Measurements from ENCODE around the gene ESR2.

DNA sequence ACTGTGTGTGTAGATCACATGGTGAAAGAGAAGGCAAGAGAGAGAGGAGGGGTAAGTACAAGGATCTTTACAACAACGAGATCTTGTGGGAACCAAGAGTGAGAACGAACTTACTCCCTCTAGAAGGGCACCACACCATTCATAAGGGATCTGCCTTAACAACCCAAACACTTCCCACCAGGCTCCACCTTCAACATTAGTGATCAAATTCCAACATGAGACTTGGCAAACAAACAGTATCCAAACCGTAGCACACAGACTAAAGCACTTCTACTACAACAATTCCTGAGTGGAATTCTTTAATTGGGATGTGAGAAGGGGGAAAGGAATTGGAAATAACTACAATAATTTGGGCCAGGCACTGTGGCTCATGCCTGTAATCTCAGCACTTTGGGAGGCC is 35.0 kb upstream of the ESR2 start:
- TF ChIP-seq, protein P1, sequence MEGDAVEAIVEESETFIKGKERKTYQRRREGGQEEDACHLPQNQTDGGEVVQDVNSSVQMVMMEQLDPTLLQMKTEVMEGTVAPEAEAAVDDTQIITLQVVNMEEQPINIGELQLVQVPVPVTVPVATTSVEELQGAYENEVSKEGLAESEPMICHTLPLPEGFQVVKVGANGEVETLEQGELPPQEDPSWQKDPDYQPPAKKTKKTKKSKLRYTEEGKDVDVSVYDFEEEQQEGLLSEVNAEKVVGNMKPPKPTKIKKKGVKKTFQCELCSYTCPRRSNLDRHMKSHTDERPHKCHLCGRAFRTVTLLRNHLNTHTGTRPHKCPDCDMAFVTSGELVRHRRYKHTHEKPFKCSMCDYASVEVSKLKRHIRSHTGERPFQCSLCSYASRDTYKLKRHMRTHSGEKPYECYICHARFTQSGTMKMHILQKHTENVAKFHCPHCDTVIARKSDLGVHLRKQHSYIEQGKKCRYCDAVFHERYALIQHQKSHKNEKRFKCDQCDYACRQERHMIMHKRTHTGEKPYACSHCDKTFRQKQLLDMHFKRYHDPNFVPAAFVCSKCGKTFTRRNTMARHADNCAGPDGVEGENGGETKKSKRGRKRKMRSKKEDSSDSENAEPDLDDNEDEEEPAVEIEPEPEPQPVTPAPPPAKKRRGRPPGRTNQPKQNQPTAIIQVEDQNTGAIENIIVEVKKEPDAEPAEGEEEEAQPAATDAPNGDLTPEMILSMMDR (IDR thresholded peaks at IDR 0.05; ENCODE audit: low read depth, low read length) = no peak
- no peak for TF ChIP-seq EZH2phosphoT487 (IDR thresholded peaks at IDR 0.05; ENCODE audit: low read depth)

All from OCI-LY3 (cell line).